Activated gamma-delta T cell treated with Interleukin-2 at 50 U/mL for 16 hours (primary cell): ENCODE measurements around the gene NRP1.

Experiments used
- DNase-seq: peaks from one replicate; pipeline ENCODE4 v3.0.0-alpha.2; 2020

Gene NRP1

DNA sequence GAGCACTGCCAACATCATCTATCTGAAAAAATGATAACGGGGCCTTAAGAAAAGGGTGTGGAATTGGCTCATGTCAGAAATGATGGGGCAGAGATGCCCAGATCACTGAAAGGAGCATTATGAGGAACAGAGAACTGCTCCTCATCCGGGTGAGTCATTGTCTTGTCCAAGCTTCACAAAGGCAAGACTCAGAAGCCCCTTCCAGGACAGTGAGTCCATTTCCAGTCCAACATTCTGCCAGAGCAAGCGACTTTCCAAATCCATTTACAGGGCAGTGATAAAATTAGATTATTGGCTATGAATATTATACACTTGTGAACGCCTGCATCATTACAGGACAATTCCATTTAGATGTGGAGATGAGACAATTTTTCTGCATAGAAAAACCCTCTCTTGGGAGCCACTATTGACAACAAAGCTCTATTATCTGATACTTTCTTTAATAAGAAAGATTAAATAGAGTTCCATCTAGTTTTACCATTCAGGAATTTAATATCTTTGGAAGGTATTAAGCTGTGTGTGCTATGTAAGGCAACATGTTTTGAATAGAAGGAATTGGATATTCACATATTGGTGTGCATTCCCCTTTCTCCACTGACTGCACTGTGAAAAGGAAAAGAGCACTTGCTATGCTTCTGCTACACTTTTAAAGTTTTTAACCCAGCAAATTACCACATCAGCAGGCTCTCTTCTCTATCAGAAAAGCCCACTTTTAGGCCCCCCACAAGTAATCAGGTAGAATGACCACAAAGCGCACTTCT lies 159.6 kb downstream of the NRP1 start:
- no peak for DNase-seq

DNA sequence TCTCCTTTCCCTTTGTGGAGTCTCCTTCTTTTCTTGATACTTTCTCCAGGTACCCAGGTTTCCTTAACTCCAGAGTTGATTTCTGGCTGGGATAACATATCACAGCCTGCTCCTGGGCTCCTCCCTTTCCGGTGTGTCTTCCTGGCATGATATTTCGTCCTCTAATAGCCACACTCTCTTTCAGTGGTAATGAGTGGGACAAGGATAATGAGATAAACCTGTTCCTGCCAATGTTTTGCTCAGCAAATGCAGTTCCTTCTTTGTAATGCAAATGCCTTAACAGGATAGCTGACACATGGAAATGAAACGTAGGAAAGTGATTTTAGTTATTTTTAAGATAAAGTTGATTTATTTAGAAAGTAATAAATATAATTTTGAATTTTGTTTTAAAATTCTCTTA lies 168.6 kb downstream of the NRP1 start:
- no peak for DNase-seq

DNA sequence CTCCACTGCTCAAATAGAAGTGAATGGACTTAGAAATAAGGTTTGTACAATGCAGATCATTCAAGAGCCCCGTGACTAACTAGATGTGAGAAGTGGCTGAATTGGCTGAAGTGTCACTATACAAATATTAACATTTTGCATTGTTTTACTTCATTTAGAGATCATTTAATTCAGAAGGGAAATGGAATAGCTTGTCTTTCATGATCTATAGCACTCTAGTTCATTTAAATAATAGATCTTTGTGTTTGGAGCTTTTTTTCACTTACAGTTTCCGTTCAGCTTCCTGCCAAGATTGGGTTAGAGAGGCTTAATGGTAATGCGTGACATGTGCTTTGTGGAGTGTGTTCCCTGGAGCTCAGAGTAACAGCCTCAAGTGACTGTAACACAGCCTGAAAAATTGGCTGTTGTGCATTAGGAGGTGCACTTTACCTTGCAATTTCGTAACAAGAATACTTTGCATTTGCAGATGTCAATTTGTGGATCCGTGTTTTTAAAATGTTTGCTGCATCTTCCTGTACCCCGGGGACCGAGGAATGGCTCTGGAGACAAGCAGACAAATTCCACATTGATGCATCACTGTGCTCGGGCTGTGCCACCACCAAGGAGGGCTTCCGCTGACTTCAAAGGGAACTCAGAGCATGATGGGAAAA lies 170.3 kb downstream of the NRP1 start:
- DNase-seq: no peak

DNA sequence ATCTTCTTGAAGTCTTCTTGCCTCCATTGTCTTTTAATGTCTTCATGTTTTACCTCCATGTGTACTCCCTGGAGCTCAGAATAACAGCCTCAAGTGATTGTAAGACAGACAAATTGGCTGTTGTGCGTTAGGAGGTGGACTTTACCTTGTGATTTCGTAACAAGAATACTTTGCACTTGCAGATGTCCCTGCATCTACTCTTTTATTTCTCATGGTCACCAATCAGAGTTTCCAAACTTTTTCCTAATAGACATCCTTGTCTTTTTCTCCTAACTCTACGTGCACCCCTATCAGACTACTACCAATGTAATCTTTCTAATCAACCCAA lies 172.3 kb downstream of the NRP1 start:
- DNase-seq: no peak

DNA sequence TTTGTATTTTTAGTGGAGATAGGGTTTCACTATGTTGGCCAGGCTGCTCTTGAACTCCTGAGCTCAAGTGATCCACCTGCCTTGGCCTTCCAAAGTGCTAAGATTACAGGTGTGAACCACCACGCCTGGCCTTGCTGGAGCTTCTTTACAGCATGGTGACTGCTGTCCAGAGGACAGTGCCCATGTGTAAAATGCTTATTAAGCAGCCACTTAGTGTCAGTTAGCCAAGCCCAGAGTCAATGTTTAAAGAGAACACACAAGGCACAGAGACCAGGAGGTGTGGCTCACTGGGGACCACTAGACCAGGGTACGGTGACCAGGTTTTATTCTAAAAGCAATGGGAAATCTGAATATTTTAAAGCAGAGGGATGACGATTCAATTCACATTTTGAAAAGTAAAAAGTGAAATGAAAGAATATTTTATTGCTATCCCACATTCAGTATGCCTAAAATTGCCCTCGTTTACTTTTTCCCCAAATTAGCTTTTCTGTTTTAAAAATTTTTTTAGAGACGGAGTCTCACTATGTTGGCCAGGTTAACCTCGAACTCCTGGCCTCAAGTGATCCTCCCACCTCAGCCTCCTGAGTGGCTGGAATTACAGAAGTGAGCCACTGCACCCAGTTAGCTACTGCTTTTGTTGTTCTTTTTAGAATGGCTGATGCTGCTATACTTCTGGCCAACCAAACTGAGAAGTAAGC lies 172.8 kb downstream of the NRP1 start:
- no peak for DNase-seq

DNA sequence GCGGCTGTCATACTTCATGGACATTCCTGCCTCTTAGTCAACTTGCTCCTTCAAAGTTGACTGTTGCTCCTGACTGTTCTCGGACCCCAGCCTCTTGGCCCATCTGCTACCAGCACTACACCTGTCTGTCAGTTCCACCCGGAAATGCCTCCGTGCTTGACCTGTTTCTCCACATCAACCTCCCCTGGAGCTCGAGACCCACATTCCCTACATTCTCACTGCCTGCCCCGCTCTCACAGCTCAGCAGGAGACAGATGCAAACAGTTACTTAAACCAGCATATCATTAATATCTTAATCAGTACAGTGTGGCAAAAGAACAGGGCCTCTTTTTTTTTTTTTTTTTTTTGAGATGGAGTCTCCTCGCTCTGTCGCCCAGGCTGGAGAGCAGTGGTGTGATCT lies 174.3 kb downstream of the NRP1 start:
- no peak for DNase-seq

DNA sequence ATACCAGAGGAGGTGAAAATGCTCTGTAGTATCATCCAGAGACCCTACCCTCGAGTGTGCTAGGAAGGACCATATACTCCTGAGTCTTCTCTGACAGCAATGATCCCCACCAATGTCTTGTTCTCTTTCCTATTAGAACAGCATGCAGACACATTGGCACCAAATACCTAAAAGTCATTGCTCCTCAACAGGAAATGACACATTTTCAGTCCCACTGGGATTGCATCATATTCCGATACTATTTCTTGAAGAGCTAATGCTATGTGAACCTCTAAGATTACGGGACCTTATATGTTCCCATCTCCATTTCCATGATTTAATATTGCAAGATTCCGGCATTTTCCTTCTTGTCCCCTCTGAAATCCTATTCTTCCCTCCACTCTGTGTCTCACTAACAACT lies 177.4 kb downstream of the NRP1 start:
- no peak for DNase-seq

DNA sequence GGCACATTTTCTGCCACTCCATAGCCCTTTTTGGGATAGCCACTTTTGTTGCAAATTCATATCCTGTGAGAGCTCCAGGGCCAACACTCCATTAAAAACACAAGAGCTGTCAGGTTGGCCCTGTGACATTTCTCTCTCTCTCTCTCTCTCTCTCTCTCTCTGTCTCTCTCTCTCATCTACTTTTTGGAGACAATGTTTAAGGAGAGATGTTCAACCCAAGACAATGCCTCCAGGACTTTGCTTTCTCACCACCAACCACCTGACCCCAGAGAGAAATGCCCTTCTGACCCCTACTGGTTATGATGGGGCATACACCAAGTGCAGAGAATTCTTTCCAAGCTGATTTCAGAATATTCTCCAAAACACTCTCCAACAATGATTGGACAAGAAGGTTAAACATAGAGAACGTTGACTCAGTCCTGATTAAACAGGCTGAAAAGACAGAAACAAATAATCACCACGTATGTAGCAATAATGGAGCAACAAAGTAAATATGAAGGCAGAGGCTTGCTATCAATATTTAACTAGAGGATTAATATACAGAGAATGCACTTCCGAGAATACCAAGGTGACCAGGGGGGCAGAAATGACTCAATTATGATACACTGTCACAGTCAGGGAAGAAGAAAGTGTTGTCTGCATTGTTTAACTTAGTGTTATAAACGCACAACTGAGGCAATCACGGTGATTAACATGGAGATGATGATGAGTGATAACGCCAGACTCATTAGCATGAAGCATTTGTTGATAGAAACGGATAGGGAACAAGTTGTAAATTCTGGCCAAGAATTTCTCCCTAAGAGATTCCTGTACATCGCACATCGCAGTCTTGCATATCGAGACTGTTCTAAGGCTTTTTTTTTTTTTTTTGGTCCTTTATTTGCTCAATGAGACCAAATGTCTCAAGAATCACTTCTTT lies 178.5 kb downstream of the NRP1 start:
- DNase-seq: peak; percentile 41

DNA sequence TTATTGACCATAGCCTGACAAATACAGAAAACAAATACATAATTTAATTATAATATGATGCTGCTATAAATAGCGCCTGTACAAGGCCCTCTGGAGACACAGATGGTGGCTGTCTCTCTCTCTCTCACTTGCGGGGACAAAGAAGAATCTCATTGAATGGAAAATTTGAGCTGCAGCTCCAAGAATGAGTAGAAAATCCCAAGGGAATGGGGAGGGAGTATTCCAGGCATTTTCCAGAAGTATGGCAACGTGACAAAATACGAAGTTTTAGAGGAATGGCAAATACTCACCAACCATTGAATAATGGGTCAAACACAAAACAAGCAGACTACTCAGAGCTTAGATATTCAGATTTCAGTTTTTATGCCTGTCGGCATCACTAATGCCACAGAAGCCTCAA lies 179.9 kb downstream of the NRP1 start:
- DNase-seq: no peak

DNA sequence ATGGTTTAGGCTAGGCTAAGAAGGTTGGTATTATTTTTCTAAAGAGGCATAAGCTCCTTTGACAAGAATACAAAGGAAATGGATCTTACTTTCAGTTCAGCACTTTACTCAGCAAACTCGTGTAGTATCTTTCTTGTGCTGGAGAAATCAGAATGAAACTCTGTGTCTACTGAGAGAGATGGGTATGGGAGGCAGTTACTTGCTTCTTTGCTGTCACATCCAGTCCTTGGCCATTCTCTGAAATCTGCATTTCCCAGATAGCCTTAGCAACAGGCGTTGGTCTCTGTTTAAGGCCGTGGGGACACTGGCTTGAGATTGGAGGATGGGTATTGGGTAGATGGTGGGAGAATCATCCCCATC lies 180.5 kb downstream of the NRP1 start:
- DNase-seq: no peak

DNA sequence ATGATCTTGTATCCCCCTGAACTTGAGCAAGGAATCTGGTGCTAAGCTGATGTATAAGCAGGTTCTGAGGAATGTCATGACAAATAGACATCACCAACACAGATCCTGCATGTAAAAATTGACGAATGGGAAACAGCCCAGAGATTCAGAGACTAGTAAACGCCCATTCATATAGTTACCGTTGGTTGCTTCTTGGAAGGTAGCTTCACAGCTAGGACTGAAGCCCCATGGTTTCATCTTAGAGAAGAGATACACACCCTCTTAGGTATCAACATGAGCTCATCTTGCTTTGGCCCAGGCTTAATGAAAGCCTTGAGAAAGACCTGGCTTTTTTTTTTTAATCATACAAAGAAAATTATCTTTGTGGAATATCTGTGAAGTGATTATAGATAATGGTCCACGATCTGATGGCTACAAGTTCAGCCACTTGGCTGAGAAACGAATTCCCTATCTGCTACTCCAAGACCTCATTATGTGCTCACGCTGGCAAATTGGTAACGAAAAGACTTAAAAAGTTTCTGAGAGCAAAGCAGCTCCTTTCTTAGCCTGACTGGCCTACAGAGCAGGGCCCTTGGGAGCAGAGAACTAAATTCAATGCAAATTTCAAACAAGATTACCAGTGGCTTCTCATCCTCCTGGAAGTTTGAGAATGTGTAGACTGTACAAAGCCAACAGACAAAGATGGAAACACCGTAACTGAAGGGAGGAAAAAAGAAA lies 181.1 kb downstream of the NRP1 start:
- DNase-seq: no peak

DNA sequence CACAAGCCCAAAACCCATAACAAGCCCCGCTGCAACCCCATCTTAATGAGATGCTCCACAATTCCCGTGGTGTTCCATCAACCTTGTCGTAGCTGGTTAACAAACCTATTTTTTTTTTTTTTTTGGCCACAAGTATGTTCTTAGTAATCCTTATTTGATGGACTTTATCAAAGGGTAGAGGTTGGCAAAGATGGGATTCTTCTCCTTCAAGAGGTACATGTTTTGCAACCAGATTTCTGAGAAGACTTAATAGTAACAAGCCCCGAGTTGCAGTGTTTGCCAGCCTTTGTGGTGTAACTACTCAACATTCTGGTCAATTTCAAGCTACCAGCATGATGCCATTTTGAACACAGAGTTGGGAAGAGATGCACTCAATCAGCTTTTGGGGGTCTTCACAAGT lies 181.7 kb downstream of the NRP1 start:
- DNase-seq: no peak

DNA sequence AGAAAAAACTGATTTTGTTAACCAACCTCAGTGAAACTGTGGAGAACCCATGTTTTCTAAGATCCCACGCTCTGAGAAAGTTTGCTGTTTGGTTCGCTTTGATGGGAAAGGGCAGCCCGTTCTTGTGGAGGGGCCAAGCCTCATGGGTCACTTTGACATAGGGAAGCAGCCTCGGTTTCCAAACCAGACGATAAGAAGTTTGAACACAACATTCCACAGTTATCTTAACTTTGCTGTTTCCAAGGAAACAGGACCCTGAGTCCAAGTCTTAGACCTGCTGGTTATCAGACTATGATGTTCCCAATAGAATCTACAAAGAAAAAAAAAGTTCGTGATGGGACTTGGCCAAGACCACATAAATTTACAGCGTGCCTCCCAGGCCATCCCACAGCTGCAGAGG lies 182.3 kb downstream of the NRP1 start:
- DNase-seq: no peak

DNA sequence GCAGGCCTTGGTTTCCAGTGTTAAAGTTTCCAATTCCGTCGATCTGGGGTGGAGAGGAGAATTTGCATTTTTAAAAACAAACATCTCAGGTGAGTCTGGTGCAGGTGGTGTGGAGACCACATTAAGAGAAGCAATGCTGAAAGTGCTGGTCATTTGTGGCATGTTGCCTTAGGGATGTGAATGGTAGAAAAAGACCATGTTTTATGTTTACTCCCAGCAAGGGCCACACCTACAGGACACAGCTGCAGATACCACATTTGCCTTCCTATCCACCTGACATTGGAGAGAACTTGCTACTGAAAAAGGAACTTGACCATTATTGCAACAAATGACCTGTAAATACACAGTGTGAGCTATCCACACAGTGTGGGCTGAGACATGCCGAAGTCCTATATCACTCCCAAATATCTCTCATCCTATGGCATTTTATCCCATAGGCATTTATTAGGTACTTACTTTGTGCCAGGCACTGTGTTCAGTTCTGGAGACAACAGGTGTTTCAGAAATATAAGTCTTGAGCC lies 183.1 kb downstream of the NRP1 start:
- DNase-seq: no peak

DNA sequence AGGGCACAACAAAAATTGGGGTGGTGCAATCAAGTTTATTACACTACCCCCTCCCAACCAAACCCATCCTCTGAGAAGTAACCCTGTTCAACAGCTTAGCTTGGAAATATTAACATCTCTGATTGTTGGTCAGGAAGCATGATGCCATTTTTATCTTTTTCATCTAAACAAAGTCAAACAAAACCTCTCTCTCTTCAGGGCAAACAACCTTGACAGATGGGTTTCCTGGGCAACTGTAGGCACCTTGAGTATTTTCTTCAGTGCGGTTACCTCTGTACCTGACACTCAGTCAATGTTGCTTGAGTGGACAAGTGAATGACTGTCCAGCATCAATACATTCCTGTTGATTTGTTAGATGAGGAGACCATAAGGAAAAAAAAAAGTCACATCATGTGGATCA lies 183.6 kb downstream of the NRP1 start:
- DNase-seq: no peak

DNA sequence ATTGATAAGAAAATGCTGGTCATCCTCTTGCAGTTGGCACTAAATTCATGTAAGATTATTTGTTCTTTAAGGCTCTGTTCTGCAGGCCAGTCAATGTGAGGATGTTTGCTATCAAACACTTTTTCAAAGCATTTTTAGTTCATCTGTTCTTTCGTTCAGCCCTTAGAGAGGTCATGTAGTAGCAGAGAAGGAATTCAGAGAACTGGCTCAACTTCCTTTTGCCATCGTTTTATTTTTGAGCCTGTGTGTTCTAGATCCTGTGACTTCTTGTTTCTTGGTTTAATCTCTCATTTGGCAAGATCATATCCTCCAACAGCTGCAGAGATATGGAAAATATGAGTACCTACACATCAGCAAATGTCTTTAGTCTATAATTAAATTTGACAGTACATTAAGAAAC lies 184.3 kb downstream of the NRP1 start:
- no peak for DNase-seq

DNA sequence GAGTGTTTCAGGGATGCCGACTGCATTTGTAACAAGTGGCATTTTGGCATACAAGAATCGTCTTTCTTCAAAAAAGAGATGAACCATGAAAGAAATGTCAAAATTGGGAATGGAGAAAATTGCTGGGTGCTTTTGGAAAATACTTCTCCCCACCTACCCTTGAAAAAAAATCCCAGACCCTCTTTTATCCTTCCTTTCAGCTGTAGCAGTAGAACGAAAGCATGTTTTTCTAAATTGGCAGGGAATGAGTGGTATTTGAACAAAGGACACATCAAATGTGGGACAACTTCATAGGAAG lies 187.5 kb downstream of the NRP1 start:
- no peak for DNase-seq

DNA sequence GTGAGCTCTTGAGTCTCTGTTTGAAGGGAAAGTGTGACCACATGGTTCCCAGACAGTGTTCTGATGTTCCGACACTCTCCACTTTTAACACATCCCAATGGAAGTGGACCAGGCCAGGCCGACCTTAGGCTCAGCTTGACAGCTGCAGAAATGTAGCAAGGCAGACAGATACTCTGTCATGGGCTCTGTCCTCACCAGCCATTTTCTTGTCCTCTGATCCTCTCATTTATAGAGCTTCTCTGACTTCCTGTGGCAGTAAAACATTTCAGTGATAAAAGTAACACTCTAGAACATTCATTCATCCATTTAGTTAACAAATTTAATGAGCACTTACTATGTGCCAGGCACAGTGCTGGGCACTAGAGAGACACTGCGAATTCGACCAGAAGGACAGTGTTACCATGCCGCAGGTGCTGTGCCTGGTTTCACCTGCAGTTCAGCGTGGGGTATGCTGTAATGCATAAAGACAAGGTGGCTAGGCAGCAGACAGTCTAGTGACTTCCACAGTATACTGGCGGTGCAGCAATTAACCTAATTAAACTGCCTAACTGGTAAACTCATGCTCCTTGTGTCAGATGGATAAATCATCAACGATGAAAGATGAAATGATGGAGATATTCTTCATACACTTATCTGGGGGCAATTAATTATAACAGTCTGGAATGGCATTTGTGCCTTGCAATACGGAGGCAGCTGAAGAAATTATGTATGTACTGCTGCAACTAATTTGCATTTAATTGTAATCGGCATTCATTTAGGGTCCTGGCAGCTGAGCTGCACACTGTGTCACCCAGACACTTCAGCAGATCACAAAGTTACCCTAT lies 188.1 kb downstream of the NRP1 start:
- DNase-seq: no peak

DNA sequence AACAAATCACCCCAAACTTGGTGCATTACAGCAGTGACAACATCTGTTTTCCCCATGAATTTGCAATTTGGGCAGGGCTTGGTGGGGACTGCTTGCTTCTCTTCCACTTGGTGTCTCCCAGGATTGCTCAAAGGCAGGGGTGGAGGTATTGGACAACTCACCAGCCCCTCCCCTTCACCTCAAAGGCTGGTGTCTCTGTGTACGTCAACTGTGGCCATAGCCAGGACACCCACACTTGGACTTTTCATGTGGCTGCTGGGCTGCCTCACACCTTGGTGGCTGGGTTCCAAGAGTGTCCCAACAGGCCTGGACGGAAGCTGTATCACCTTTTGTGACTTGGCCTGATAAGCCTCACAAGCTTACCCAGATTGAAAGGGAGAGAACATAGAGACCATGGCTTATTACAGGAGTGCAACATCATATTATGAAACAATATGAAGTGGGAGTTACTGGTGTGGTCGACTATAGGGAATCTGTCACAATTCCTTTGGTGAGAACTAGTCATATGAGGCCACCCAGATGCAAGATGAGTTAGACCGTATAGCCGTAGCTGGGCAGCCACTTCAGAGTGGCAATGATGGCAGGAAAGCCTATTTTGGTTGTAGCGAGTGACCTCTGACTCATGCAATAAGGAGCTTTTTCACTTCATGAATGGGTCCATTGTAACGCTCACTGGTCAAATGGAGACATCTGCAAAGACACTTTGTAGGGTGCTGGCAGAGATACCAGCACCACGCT lies 188.8 kb downstream of the NRP1 start:
- no peak for DNase-seq

DNA sequence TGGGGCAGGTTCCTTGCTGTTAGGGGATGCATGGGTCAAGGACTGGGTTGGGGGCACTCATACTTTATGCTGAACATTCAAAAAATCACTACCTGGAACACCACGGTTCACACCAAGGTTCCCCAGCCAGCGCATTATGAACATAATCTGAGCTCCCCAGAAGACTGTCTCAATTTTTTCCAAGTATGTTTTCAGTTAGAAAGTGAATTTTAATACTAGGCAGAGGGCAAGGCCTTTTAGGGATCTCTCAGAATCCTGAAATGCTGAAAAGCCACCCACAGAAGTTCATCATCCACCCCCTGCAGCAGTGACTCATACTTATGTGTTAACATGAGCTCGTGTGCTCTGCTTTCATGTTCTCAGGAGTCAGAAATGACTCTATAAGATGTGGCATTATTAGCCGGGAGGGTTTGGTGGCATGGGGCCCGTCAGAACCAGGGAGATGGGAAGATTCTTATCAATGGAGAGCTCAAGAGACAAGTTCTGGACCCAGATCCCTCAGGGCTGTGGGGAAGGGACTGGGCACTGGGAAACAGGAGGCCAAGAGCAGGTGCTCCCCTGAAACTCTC lies 191.2 kb downstream of the NRP1 start:
- DNase-seq: peak; percentile 20

DNA sequence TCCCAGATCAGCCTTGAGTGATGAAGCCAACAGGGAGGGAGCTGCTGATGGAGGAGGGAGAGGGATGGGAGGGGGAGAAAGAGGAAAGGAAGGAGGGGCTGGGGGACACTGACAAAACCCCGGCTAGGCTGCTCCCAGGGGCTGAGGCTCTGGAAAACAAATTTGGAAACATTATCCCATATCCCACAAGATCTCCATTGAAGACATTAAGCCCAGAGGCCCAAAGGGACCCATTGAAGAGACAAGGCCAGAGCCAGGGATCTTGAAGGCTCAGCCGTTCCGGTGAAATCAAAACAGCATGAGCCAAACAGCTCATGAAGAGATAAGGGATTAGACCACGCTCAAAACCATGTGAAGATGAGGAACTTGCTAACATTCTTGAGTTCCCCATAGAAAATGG lies 192.2 kb downstream of the NRP1 start:
- no peak for DNase-seq
